Astrocyte (in vitro differentiated cells and primary cell): ENCODE results near the gene THSD7B.

Experiments used
- CTCF ChIP-seq: IDR thresholded peaks from 2 replicates; pipeline ENCODE4 v1.5.1; 2011; ENCODE audit warnings: low read depth, mild to moderate bottlenecking, inconsistent platforms, low read length, moderate library complexity; ENCODE audit not compliant: insufficient read depth
- EZH2 ChIP-seq: IDR thresholded peaks from 2 replicates; pipeline ENCODE4 v1.6.1; 2012; ENCODE audit warnings: mild to moderate bottlenecking, low read length, inconsistent platforms; ENCODE audit not compliant: insufficient read depth

- no peak for TF ChIP-seq CTCF
- TF ChIP-seq EZH2: no peak
These were observed 63.4 kb downstream of the THSD7B start for GRCh38 chr2:136828774-136829173.
